Left kidney (tissue), 8 donors: ENCODE results near the gene SPEG. TPM values are rescaled to one million over a fixed set of nuclear protein-coding genes. Genes with fewer than 3 reads are reported as not detected.
"Not testable (repeated sequence)": the region's sequence is repeated elsewhere in the genome, so short reads cannot be mapped to it uniquely, and the experiment has no call there.

Experiments used
- DNase-seq: peaks from one replicate; pipeline ENCODE4 v3.0.0-alpha.2; 2013
- long read RNA-seq, 8 donors: transcript quantifications; one replicate each; lab custom pipeline, GENCODE V29; 2026
- polyA plus RNA-seq: library from polyadenylated mRNA; unstranded; fragments of 120-200 nt; gene quantifications from one replicate; pipeline ENCODE4 v1.2.1, GENCODE V29; 2013; ENCODE audit not compliant: insufficient read length

The SPEG gene
- 10.8 TPM for polyA plus RNA-seq
- long read RNA-seq, donor 1, partial matches to known transcripts = 0 of 4 reads
- long read RNA-seq, donor 1, other reads (novel, unspliced or antisense) = 0 of 4 reads
- long read RNA-seq, donor 2, partial matches to known transcripts = 0 of 1 reads
- long read RNA-seq, donor 2, other reads (novel, unspliced or antisense) = 0 of 1 reads
- long read RNA-seq, donor 3, partial matches to known transcripts = 0 of 1 reads
- long read RNA-seq, donor 3, other reads (novel, unspliced or antisense) = 0 of 1 reads
- long read RNA-seq, donor 4 = 0 reads
- long read RNA-seq, donor 5, partial matches to known transcripts = 19 of 20 reads
- long read RNA-seq, donor 5, other reads (novel, unspliced or antisense) = 0 of 20 reads
- long read RNA-seq, donor 6, partial matches to known transcripts = 0 of 1 reads
- long read RNA-seq, donor 6, other reads (novel, unspliced or antisense) = 0 of 1 reads
- long read RNA-seq, donor 7 = 0 reads
- long read RNA-seq, donor 8, partial matches to known transcripts = 0 of 1 reads
- long read RNA-seq, donor 8, other reads (novel, unspliced or antisense) = 0 of 1 reads

GRCh38 chr2:219434718-219435525 lies at the start of gene SPEG:
Gene SPEG, plus strand, starts transcription at chr2:219434843. Its CDS starts 135 bp downstream, at chr2:219434978.
- DNase-seq = no peak

GRCh38 chr2:219384859-219385258 lies 49.8 kb upstream of the SPEG start:
- DNase-seq = no peak

- no peak for DNase-seq
These were observed 48.6 kb upstream of the SPEG start for GRCh38 chr2:219385958-219386520.

- no peak for DNase-seq
These were observed 47.9 kb upstream of the SPEG start for GRCh38 chr2:219386532-219387280.

- DNase-seq = peak; percentile 86
These were observed 47.1 kb upstream of the SPEG start, which contains the start of gene DNPEP for GRCh38 chr2:219387306-219388120. Gene DNPEP, minus strand, starts transcription at chr2:219387912. Its CDS starts 118 bp downstream, at chr2:219387794.

- DNase-seq = peak; percentile 92
These were observed 46.3 kb upstream of the SPEG start for GRCh38 chr2:219388121-219388906.

- DNase-seq = no peak
These were observed 45.8 kb upstream of the SPEG start for GRCh38 chr2:219388907-219389156.

- DNase-seq = no peak
These were observed 41.9 kb upstream of the SPEG start for GRCh38 chr2:219392754-219393153.

- not testable (repeated sequence) for DNase-seq
These were observed 39.6 kb upstream of the SPEG start for GRCh38 chr2:219395056-219395455.

GRCh38 chr2:219395609-219396008 lies 39.0 kb upstream of the SPEG start:
- no peak for DNase-seq

GRCh38 chr2:219396863-219397457 lies 37.7 kb upstream of the SPEG start:
- DNase-seq = no peak

GRCh38 chr2:219398721-219399363 lies 35.8 kb upstream of the SPEG start:
- no peak for DNase-seq

- no peak for DNase-seq
These were observed 34.7 kb upstream of the SPEG start for GRCh38 chr2:219399716-219400478.

- no peak for DNase-seq
These were observed 34.1 kb upstream of the SPEG start for GRCh38 chr2:219400562-219400961.

- DNase-seq = no peak
These were observed 33.0 kb upstream of the SPEG start for GRCh38 chr2:219401606-219402005.

GRCh38 chr2:219402665-219403515 lies 31.8 kb upstream of the SPEG start:
- peak; percentile 82 for DNase-seq

GRCh38 chr2:219403861-219404260 lies 30.8 kb upstream of the SPEG start:
- DNase-seq = no peak
